MCF 10A (cell line): ENCODE results near the gene PLEKHJ1. TPM values are rescaled to one million over a fixed set of nuclear protein-coding genes. Genes with fewer than 3 reads are reported as not detected.

ENCODE experiments used
- Bru-seq: library from RNA; stranded (reverse); fragments of 400-500 nt; gene quantifications from one replicate; lab custom pipeline; 2021; lab: Mats Ljungman, UMichigan
- BruChase-seq, 2 experiments: library from RNA; stranded (reverse); fragments of 400-500 nt; gene quantifications; one replicate each; lab custom pipeline; 2021; lab: Mats Ljungman, UMichigan
- BruUV-seq: library from RNA; stranded (reverse); fragments of 400-500 nt; replicated peaks from 2 replicates; lab custom pipeline; 2021; lab: Mats Ljungman, UMichigan
- CTCF ChIA-PET: fragments of 300-600 bp; sonication (Branson Sonifier 250); formaldehyde crosslinking; extraction: SDS; loops from one replicate; lab custom pipeline; 2021; ENCODE audit warnings: antibody characterized with exemption, inconsistent platforms; lab: Yijun Ruan, JAX
- POLR2A ChIA-PET: fragments of 300-600, 350-650 bp; sonication (Branson Sonifier 250); formaldehyde crosslinking; extraction: SDS; loops from one replicate; lab custom pipeline; 2020; ENCODE audit warnings: antibody characterized with exemption, inconsistent platforms; lab: Yijun Ruan, JAX
- DNase-seq: peaks from one replicate; pipeline ENCODE4 v3.0.0-alpha.2; 2018; ENCODE audit not compliant: unreplicated experiment
- H3K27ac Mint-ChIP-seq: one replicate; pipeline ENCODE4 v1.8.0; 2022; ENCODE audit warnings: mild to moderate bottlenecking, low read depth, mixed read lengths; ENCODE audit not compliant: unreplicated experiment
- H3K27me3 Mint-ChIP-seq: one replicate; pipeline ENCODE4 v1.8.0; 2022; ENCODE audit warnings: mixed read lengths; ENCODE audit not compliant: insufficient read depth, unreplicated experiment
- H3K36me3 Mint-ChIP-seq: one replicate; pipeline ENCODE4 v1.8.0; 2022; ENCODE audit warnings: mild to moderate bottlenecking, moderate library complexity, mixed read lengths; ENCODE audit not compliant: insufficient read depth, unreplicated experiment
- H3K4me1 Mint-ChIP-seq: one replicate; pipeline ENCODE4 v1.8.0; 2022; ENCODE audit warnings: mixed read lengths; ENCODE audit not compliant: insufficient read depth, unreplicated experiment
- H3K4me3 Mint-ChIP-seq: one replicate; pipeline ENCODE4 v1.8.0; 2022; ENCODE audit warnings: mild to moderate bottlenecking, moderate library complexity, mixed read lengths; ENCODE audit not compliant: unreplicated experiment
- H3K9me3 Mint-ChIP-seq: one replicate; pipeline ENCODE4 v1.8.0; 2022; ENCODE audit warnings: mixed read lengths; ENCODE audit not compliant: unreplicated experiment
- intact Hi-C: fragments of 100-400 bp; cut with micrococcal nuclease; formaldehyde crosslinking; loops from 2 replicates; pipeline ENCODE4 v1.14.1; 2022
- long read RNA-seq: library from polyadenylated mRNA; stranded (forward); transcript quantifications from one replicate; pipeline ENCODE4 v2.0.0, GENCODE V29; 2022
- total RNA-seq: library from RNA; stranded (reverse); gene quantifications from 2 replicates; pipeline ENCODE4 v1.2.3, GENCODE V29; 2022
- TF ChIP-seq, protein P1 (sequence below): fragments of 200-600 bp; IDR thresholded peaks from one replicate; pipeline ENCODE4 v1.8.0; 2022; ENCODE audit warnings: antibody characterized with exemption, mild to moderate bottlenecking; ENCODE audit not compliant: unreplicated experiment

The PLEKHJ1 gene
- 44.3 and 54.1 TPM in 2 replicates for total RNA-seq
- Bru-seq, nascent RNA: percentile 53 among the genes with signal in this experiment
- BruChase-seq, experiment 1, labeled RNA remaining after a 6-hour chase: percentile 74 among the genes with signal in this experiment
- BruChase-seq, experiment 2, labeled RNA remaining after a 2-hour chase: percentile 70 among the genes with signal in this experiment
- long read RNA-seq, transcript PLEKHJ1-205 (6 exons, 937 nt): minor isoform, 5 of 118 reads
- long read RNA-seq, transcript PLEKHJ1-206 (5 exons, 1,311 nt): minor isoform, 8 of 118 reads
- long read RNA-seq, transcript PLEKHJ1-201 (6 exons, 1,206 nt): major isoform, 86 of 118 reads
- long read RNA-seq, partial matches to known transcripts: 4 of 118 reads
- long read RNA-seq, other reads (novel, unspliced or antisense): 10 of 118 reads

DNA sequence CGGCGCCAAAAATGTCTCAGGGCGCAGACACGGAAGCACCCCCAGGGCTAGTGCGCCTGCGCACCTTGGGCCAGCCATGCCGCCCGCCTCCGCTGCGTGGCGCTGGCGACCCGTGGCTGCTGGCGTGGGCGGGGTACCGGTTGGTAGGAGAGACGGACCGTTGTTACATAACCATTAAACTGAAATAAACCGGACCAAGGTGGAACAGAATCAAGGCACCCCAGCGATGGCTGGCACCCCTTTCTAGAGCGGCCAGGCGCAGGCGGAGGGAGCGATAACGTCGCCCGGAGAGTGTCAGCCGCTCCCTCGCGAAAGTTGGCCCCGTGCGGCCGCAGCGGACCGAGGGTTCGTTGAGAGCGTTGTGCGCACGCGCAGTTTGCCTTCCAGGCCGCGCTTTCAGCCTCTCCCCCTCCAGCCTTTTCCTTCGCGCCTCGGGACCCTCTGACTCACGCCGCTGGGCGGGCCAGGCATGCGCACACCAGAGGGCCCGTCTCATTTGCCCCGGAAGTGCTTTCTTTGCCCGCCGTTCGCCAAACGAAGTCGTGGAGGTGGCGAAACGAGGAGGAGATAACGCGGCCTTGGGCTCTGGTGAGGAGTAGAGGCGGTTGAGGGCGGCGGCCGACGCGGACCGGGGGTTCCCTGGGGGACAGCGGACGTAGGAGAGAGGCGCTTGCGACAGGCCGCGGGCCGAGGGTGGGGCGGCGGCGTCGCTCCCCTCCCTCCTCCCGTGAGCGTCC, at the start of gene PLEKHJ1, which contains the start of gene SF3A2:
Gene PLEKHJ1 (minus strand): TSS at position 16 of the 737 bp plus-strand sequence. CDS start 81 bp downstream, outside the sequence.
Gene SF3A2 (plus strand): TSS at position 511 of the 737 bp plus-strand sequence. CDS start 6,595 bp downstream, outside the sequence.
- peak within 1 kb of the TSS; percentile 86 for H3K4me3 Mint-ChIP-seq
- peaks cover 38% of the 10 kb centered on the region for H3K36me3 Mint-ChIP-seq

GRCh38 chr19:2283835-2284507, 47.8 kb upstream of the PLEKHJ1 start:
- POLR2A ChIA-PET: no interaction called here
- no peaks in the 10 kb centered on the region for H3K4me1 Mint-ChIP-seq
- TF ChIP-seq, protein P1, sequence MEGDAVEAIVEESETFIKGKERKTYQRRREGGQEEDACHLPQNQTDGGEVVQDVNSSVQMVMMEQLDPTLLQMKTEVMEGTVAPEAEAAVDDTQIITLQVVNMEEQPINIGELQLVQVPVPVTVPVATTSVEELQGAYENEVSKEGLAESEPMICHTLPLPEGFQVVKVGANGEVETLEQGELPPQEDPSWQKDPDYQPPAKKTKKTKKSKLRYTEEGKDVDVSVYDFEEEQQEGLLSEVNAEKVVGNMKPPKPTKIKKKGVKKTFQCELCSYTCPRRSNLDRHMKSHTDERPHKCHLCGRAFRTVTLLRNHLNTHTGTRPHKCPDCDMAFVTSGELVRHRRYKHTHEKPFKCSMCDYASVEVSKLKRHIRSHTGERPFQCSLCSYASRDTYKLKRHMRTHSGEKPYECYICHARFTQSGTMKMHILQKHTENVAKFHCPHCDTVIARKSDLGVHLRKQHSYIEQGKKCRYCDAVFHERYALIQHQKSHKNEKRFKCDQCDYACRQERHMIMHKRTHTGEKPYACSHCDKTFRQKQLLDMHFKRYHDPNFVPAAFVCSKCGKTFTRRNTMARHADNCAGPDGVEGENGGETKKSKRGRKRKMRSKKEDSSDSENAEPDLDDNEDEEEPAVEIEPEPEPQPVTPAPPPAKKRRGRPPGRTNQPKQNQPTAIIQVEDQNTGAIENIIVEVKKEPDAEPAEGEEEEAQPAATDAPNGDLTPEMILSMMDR: no peak
- H3K4me3 Mint-ChIP-seq: no peak overlapping the region
- no peaks in the 10 kb centered on the region for H3K9me3 Mint-ChIP-seq
- H3K27ac Mint-ChIP-seq: no peak overlapping the region
- intact Hi-C loops: no loop called here
- peaks cover 12% of the 10 kb centered on the region for H3K27me3 Mint-ChIP-seq
- CTCF ChIA-PET: interaction anchor here (0.9 to 1.1 kb wide), 2 partner anchors 9 to 330 kb away, joined by 3 read pairs; no protein-coding TSS in a partner anchor
- BruUV-seq: no TSS peak
- no peaks in the 10 kb centered on the region for H3K36me3 Mint-ChIP-seq
- no peak for DNase-seq

More for the DNA sequence above, at the start of gene PLEKHJ1, which contains the start of gene SF3A2:
- no peaks in the 10 kb centered on the region for H3K27me3 Mint-ChIP-seq
- H3K4me1 Mint-ChIP-seq: peaks cover 23% of the 10 kb centered on the region
- DNase-seq: peak; percentile 98
- H3K9me3 Mint-ChIP-seq: no peaks in the 10 kb centered on the region
- ChIA-PET POLR2A (interaction anchor here (0.5 to 4.1 kb wide), 18 partner anchors 11 to 384 kb away, joined by 3 to 79 read pairs (median 4); partner anchors contain the start of genes AP3D1, LSM7, SPPL2B and TIMM13), CTCF (interaction anchor here (0.6 to 1.4 kb wide), 9 partner anchors 22 to 906 kb away, joined by 3 to 9 read pairs (median 3); partner anchors contain the start of gene AP3D1)
- BruUV-seq: no TSS peak
- peak within 1 kb of the TSS; percentile 99 for H3K27ac Mint-ChIP-seq
- TF ChIP-seq, protein P1: peak; percentile 98
- intact Hi-C loops: loop anchor here (1.0 to 5.0 kb wide), 4 partner anchors 37 to 376 kb away; no protein-coding TSS in a partner anchor

DNA sequence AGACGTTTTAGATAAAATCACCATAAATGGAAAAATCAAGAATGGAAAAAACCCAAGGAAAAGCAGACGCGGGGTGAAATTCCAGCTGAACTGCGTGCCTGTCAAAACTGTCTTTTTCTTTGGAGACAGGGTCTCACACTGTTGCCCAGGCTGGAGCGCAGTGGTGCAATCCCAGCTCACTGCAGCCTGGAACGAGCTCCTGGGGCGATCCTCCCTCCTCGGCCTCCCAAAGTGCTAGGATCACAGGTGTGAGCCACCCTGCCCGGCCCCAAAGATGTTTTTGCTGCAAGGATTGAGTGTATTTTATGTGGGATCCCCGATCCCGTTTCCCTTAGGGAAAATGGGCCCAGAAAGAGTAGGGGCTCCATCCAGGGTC, 46.7 kb upstream of the PLEKHJ1 start:
- peaks cover 6% of the 10 kb centered on the region for H3K36me3 Mint-ChIP-seq
- no peak overlapping the region for H3K27ac Mint-ChIP-seq
- H3K9me3 Mint-ChIP-seq: no peaks in the 10 kb centered on the region
- no peak overlapping the region for H3K4me3 Mint-ChIP-seq
- no peaks in the 10 kb centered on the region for H3K4me1 Mint-ChIP-seq
- BruUV-seq: no TSS peak
- TF ChIP-seq, protein P1: no peak
- intact Hi-C loops: no loop called here
- CTCF ChIA-PET: interaction anchor here (0.6 to 0.9 kb wide), 3 partner anchors 8 to 167 kb away, joined by 3 to 4 read pairs (median 3); no protein-coding TSS in a partner anchor
- no peak for DNase-seq
- peaks cover under 1% of the 10 kb centered on the region for H3K27me3 Mint-ChIP-seq
- POLR2A ChIA-PET: no interaction called here
